ENCODE measurements around the gene CD9.
"Not testable (repeated sequence)": the region's sequence is repeated elsewhere in the genome, so short reads cannot be mapped to it uniquely, and the experiment has no call there.

CD9 gene, protein sequence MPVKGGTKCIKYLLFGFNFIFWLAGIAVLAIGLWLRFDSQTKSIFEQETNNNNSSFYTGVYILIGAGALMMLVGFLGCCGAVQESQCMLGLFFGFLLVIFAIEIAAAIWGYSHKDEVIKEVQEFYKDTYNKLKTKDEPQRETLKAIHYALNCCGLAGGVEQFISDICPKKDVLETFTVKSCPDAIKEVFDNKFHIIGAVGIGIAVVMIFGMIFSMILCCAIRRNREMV

DNA sequence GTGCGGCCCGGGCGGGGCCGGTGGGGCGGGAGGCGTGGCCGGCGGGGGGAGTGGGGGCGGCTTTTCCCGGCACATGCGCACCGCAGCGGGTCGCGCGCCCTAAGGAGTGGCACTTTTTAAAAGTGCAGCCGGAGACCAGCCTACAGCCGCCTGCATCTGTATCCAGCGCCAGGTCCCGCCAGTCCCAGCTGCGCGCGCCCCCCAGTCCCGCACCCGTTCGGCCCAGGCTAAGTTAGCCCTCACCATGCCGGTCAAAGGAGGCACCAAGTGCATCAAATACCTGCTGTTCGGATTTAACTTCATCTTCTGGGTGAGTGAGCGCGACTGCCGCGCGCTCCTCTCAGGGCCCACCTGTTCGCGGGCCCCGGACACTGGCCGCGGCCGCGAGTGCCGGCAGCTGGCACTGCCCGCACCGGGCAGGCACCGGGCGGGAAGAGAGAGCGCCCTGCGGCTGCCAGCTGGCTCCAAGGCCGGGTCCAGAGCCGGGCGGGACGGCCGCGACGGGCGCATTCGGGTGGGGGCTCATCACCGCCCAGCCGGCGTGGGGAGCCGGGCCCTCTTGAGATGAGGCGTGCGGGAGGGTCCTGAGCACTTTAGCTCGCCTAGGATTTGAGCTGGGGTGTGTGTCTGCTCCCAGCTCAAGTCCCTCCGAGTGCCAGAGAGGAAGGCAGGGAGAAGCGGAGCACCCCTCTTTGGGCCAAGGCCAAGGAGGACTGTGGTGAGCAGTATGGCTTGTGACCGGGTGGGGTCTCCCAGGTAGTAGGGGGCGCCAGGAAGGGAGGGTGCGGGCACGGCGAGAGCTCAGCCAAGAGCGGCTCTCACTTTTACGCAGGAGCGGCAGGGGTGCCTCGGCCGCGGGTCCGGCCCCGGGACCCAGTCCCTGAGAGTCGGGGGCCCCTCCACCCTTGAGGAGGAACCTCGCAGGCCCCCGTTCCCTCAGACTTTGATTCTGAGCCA is at the start of gene CD9:
TSS of gene CD9 (plus strand) at position 145 of the 957 bp plus-strand sequence. CDS start at position 245, 100 bp downstream.
- peak in 1 of 2 donors; percentile 8 for DNase-seq (ENCODE audit: low read depth in 2 of 2)

DNA sequence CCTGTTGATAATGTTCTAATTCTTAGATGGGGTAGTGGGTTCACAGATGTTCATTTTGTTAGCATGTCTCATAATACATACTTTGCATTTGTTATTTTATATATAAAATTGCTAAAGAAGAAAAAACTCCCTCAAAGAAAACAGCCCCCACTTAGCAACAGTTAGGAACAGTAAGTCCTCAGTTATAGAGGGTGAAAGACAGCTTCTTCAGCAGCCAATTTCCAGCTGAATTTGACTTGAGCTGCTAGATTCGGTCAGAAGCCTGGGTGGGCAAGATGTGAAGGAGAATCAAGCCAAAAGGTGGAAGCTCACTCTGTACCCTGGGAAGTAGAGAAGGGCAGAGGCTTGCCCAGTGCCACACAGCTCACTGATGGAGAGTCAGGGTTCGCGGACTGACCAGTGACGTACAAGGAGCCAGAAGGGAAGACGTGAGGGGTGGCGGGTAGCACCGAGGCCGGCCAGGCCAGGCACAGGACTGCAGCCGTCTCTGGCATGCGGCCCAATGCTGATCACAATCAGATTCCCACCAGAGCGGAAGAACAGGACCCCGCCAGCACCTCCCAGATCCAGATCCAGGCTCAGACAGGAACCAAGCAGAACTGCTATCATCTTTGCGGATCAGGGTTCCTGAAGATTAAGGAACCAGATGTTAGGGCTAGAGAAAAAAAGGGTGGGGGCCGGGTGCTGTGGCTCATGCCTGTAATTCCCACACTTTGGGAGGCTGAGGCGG is 45.3 kb upstream of the CD9 start:
- no peak for DNase-seq (ENCODE audit: low read depth in 2 of 2)

DNA sequence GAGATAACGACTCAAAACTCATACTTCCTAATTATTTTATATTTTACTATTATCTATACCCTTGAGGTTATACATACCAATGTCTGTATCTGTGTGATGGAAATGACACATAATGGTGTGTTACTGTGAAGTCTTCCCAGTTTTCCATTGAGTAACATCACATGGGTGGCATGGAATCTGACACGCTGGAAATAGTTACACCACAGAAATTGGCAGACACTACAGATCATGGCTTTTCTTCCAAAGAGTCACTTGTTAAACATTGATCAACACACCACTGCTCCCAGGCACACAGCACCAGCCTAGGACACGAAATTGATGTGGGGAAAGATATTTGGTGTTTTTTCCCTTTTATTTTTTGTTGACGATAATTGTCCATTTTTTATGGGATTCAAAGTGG is 42.7 kb upstream of the CD9 start:
- DNase-seq (ENCODE audit: low read depth in 2 of 2), result no peak

DNA sequence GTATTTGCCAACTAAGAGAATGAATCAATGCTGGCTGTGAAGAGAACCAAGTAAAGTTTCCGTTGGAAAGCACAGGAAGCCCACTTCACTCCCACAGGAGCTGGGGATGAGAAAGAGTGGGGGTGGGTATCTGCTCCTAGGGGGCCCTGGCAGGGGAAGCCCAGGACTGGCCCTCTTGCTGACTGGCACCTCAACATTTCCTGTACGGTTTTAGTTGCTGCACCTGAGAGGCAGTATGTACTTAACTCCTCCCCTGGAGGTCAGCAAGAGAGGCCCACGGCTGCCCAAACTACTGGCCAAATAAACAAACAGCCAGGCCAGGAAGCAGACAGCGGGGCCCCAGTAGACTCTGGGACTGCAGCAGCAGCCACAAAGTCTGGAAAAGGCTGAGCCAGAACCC is 41.9 kb upstream of the CD9 start:
- no peak for DNase-seq (ENCODE audit: low read depth in 2 of 2)

DNA sequence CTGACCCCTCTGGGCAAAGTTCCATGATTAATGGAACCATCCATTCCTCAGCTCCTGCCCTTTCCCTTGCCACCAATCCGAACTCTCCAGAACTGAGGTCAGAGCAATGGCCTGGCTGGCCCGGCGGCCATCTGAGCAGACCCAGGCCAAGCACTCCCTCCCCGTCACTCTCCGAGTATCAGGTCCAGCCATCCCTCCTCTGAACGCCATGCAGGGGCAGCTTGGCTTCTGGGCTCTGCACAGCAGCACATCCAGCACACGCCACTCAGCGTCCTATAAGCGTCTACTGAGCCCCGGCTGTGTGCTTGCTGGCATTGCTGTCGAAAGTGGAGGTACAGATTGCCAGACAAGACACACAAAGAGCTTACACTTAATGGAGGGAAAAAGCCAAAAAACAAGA is 41.5 kb upstream of the CD9 start:
- no peak for DNase-seq (ENCODE audit: low read depth in 2 of 2)

DNA sequence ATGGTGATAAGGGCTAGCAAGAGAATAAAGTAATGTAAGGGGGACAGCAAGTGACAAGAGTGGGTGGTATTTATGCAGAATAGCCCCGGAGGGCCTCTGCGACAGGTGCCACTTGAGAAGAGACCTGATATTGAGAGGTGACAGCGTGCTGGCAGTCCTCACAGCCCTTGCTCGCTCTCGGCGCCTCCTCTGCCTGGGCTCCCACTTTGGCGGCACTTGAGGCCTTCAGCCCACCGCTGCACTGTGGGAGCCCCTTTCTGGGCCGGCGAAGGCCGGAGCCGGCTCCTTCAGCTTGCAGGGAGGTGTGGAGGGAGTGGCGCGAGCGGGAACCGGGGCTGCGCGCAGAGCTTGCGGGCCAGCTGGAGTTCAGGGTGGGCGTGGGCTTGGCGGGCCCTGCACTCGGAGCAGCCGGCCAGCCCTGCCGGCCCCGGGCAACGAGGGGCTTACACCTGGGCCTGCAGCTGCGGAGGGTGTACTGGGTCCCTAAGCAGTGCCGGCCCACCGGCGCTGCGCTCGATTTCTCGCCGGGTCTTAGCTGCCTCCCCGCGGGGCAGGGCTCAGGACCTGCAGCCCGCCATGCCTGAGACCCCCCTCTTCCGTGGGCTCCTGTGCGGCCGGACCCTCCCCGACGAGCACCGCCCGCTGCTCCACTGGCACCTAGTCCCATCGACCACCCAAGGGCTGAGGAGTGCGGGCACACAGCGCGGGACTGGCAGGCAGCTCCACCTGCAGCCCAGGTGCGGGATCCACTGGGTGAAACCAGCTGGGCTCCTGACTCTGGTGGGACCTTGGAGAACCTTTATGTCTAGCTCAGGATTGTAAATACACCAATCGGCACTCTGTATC is 40.8 kb upstream of the CD9 start:
- DNase-seq (ENCODE audit: low read depth in 2 of 2), result not testable (repeated sequence)

DNA sequence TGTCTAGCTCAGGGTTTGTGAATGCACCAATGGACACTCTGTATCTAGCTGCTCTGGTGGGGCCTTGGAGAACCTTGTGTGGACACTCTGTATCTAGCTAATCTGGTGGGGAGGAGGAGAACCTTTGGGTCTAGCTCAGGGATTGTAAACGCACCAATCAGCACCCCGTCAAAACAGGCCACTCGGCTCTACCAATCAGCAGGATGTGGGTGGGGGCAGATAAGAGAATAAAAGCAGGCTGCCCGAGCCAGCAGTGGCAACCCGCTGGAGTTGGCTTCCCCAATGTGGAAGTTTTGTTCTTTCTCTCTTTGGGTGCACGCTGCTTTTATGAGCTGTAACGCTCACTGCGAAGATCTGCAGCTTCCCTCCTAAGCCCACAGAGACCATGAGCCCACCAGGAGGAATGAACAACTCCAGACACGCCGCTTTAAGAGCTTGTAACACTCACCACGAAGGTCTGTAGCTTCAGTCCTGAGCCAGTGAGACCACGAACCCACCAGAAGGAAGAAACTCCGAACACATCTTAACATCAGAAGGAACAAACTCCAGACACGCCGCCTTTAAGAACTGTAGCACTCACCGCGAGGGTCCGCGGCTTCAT is 40.1 kb upstream of the CD9 start:
- DNase-seq (ENCODE audit: low read depth in 2 of 2), result not testable (repeated sequence)

DNA sequence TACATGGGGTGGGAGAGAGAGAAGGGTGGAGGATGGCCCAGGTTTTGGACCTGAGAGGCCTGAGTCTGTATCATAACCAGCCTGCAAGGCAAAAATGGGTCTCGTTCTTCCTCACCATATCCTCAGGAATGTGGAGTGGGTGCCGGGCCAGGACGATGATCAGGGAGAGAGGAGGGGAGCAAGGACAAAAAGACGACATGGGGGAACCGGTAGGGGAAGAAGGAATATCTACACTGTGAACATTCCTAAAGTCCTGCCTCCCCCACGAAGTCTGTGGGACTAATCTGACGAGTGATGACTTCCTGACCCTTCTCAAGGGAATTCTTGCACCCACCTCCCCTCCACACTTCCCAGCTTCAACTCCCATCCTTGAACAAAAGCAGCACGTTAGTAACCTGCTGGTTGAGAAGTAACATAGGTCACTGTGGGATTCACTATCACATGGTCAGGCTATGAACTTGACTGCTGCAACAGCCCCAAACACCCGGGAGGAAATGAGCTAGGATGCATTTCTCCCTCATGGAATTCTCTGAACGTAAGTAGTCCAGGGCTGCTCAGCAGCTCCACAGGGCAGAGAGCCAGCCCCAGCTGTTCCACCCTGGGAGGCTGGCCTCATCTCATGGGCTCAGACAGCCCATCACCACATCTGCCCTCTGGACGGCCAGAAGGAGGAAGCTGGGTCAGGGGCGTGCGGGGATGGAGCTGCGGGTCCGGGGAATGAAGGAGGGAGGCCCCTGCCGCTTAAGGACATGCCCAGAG is 38.9 kb upstream of the CD9 start:
- DNase-seq (ENCODE audit: low read depth in 2 of 2), result no peak

DNA sequence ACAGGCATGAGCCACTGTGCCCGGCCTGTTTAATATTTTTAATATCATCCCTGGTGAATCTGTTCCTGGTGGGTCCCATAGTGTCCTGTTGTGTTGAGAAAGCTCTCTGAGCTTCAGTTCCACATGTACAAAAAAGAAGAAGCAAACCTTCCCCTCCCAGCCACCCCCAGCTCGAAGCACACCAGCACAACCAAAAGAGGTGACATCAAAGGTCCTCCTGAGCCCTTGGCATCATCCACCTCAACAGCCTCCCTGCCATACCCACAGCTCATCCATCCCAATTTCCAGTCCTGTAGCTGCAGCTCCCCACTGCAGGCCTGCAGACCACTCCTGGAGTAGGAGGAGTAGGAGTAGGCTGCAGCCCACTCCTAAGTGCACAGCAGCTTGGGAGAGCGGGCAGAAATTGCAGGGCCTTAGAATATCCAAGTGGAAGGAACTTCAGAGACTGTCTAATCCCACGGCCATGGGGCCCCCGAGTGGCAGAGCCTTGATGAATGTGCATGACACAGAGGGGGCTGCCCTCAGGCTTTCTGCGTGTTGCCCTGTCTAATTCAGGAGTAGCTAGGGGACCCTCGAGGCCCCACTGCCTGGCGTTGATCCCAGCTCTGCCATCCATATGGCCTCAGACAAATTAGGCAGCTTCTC is 36.7 kb upstream of the CD9 start:
- no peak for DNase-seq (ENCODE audit: low read depth in 2 of 2)

DNA sequence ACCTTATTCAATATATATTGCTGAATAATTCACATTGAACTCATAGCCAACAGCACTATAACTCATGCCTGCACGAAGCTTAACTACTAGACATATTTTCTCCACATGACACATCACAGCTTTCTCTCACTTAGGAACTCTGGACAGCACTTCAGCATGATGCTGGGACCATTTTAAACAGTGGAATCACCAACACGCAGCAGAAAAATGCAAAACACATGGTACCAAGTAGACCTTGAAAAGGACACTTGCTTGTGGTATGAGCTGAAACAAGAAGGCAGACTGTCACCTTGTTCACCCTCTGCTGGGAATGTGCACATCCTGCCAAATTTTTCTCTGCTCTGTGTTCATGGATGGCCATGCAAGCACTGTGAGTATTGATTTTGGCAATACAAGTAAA is 34.8 kb upstream of the CD9 start:
- no peak for DNase-seq (ENCODE audit: low read depth in 2 of 2)

DNA sequence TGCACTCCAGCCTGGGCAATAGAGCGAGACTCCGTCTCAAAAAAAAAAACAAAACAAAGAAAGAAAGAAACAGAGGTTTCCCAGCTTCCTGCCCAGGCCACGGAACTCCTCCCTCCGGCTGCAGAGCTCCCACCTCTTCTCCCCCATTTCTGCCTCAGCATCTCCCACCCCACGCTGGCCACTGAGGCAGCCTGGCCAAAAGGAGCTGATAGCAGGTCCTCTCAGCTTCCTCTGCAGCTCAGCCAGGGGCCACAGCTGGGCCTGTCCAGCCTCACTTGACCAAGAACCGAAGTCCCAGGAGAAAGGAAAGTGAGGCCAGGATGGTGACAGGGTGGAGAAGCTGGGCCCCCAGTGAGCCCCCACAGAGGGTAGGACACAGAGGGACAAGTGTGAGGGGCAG is 33.4 kb upstream of the CD9 start:
- DNase-seq (ENCODE audit: low read depth in 2 of 2), result no peak

DNA sequence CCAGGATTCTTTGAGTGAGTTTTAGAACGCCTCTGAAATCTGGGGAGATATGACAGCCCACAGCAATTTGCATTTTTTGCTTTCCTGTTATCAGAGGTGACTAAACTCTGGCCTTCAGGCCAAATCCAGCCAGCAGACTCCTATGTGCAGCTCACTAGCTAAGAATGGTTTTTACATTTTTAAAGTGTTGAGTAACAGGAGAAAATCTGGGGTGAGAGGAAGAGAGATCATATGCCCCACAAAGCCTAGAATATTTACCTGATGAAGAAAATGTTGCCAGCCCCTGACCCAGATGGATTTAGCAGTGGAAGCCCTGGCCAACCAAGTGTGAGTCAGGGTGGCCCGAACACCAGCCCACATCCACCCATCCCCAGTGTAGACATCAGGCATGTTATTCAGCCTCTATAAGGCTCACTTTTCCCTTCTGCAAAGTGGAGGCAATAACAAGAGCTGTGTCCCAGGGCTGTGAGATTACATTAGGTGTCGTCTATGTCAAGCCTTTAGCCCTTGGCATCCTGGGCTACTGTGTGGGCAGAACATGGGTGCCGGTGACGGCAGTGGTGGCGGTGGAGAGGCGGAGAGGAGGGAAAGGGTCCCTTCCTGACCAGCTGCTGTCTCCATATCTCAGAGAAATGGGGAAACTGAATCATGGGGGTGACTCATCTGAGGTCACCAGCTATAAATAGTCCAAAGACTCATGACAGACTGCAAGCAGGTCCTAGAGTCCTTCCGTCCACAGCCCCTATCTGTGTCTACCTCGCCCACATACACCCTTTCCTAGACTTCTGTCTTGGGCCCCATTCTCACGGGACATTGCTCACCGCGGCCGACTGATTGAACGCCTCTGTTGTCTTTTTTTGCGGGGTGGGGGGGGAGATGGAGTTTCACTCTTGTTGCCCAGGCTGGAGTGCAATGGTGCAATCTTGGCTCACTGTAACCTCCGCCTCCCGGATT is 32.6 kb upstream of the CD9 start:
- DNase-seq (ENCODE audit: low read depth in 2 of 2), result peak; percentile 71 to 79

DNA sequence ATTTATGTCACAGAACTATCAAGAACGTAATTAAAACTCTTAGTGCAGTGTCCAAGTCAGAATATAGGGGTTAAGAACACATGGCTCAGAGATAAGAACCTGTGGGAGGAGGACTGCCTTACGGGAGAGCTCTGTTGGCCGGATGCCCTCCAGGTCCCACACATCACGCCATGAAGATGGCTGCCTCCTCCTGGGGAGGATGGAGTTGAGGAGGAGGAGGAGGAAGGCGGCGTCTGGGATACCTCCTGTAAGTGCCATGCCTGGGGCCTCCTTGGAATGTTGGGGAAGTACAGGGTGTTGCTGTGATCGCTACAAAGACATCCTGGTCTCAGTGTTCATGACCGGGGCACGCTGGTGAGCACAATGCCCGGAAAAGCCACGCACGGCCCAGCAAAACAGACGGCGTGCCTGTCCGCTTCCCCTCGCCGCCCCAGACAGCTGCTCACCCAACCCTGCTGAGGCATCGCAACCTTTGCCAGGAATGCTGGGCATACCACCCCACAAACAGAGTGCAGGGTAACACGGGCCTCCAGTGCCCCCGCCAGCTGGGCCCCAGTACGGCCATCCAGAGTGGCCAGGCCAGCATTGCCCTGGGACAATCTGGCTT is 28.7 kb upstream of the CD9 start:
- no peak for DNase-seq (ENCODE audit: low read depth in 2 of 2)

DNA sequence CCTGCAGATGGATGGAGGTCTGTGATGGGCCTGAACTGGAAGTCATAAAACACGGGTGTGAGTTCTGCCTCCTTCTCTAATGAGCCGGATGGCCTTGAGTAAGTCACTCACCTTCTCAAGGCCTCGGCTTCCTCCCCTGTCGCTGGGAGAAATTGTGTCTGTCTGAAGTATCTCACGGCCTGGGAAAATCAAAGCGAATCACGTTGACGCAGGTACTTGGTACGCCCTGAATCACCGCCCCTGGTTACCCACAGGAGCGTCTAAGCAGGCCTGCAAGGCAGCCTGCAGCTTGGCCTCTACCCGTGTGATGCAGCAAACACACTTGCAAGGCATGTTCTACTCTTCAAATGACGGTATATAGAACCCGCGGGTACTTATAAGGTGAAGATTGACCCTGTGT is 28.1 kb upstream of the CD9 start:
- no peak for DNase-seq (ENCODE audit: low read depth in 2 of 2)

DNA sequence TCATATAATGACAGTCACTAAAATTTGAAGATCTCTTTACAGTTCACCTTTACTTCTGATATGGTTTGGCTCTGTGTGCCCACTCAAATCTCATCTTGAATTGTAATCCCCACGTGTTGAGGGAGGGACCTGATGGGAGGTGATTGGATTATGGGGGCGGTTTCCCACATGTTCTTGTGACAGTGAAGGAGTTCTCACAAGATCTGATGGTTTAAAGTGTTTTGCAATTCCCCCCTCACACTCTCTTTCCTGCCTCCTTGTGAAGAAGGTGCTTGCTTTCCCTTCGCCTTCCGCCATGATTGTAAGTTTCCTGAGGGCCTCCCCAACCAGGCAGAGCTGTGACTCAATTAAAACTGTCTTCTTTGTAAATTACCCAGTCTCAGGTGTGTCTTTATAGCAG is 27.3 kb upstream of the CD9 start:
- DNase-seq (ENCODE audit: low read depth in 2 of 2), result no peak

DNA sequence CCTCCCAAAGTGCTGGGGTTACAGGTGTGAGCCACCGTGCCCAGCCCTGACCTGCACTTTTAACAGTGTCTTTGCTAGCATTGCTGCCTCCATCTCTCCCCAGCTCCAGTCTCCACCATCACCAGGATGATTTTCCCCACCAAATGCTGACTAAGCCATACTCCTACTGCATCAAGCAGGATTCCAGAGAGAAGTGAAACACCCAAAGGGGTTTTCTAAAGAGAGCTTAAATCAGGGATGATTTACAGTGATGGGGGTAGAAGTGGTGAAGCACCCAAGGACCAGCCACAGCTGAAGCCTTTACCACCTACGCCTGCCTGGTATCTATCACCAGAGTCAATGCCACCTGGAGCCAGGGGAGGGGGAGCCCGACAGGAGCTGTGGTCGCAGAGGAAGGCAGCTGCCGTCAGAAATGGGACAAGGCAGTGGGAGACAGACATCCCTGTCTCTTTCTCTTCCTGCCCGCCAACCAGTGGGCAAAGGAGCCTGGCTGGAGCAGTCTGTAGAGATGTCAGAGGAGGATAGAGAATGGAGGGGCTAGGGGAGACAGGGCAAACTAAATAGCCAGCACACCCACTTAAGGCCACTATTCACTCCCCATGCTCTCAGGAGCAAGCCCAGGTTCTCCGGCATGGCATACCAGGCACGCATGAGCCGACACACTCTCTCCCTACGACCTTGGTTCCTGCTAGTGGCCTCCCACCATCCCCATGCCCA is 22.4 kb upstream of the CD9 start:
- no peak for DNase-seq (ENCODE audit: low read depth in 2 of 2)

DNA sequence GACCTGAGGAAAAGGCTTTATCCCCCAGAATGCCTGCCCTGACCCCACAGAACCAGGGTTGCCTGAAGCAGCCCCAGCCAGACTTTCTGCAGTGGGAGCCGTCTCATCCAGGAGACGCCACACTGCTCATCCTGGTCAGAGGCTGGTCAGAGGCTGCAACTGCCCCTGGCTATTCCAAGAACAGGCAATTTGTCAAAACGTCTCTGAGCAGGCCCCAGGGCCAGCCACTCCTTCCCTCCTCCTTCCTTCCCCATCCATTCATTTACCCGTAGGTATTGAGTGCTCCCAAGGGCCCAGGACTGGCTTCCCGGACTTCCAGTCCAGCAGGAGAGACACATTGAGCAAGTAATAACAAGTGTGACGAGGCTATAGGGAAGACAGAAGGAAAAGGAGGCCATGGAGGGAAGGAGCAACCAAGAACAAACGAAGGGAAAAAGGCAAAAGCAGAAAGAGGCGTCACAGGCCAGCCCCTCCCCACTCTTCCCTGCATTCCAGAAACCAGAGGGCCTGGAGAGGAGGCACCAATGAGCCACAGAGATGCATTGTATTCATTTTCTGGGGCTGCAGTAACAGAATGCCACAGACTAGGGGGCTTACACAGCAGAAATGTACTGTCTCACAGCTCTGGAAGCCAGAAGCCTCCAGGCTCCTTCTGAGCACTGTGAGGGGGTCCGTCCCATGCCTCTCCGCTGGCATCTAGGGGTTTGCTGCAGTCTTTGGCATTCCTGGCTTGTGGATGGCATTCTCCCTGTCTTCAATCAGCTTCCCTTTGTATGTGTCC is 21.0 kb upstream of the CD9 start:
- no peak for DNase-seq (ENCODE audit: low read depth in 2 of 2)

All from stimulated activated CD8-positive, alpha-beta memory T cell treated with anti-CD3 and anti-CD28 coated beads, Interleukin-15, amount 100 ng/mL, for 48 hours (primary cell).